HG03135 (cell line): ENCODE data around the gene FBLIM1.

ENCODE experiments used
- ATAC-seq: cut with Tn5 transposase; IDR thresholded peaks from one replicate; pipeline ENCODE4 v1.9.1; 2021; ENCODE audit warnings: mild to moderate bottlenecking, moderate library complexity; ENCODE audit not compliant: unreplicated experiment

The FBLIM1 gene

GRCh38 chr1:15747378-15747777 is 11.2 kb upstream of the FBLIM1 start:
- ATAC-seq: no peak

GRCh38 chr1:15748264-15748663 is 10.3 kb upstream of the FBLIM1 start:
- no peak for ATAC-seq

- ATAC-seq: no peak
Observed at GRCh38 chr1:15748690-15749398, 9.8 kb upstream of the FBLIM1 start.

GRCh38 chr1:15749399-15750291 is 8.9 kb upstream of the FBLIM1 start:
- no peak for ATAC-seq

- no peak for ATAC-seq
Observed at GRCh38 chr1:15750924-15751323, 7.7 kb upstream of the FBLIM1 start.

GRCh38 chr1:15751717-15752116 is 6.9 kb upstream of the FBLIM1 start:
- no peak for ATAC-seq

- no peak for ATAC-seq
Observed at GRCh38 chr1:15753776-15754175, 4.8 kb upstream of the FBLIM1 start.

- no peak for ATAC-seq
Observed at GRCh38 chr1:15755021-15755645, 3.5 kb upstream of the FBLIM1 start.

GRCh38 chr1:15755646-15756040 is 3.0 kb upstream of the FBLIM1 start:
- no peak for ATAC-seq

- no peak for ATAC-seq
Observed at GRCh38 chr1:15756143-15757015, 2.2 kb upstream of the FBLIM1 start.

GRCh38 chr1:15757016-15757543 is 1.5 kb upstream of the FBLIM1 start:
- no peak for ATAC-seq

- no peak for ATAC-seq
Observed at GRCh38 chr1:15757575-15758342, 836 bp upstream of the FBLIM1 start.

GRCh38 chr1:15758953-15759661 is 512 bp downstream of the FBLIM1 start:
- ATAC-seq: no peak

GRCh38 chr1:15760520-15761211 is 2.1 kb downstream of the FBLIM1 start:
- no peak for ATAC-seq

- ATAC-seq: no peak
Observed at GRCh38 chr1:15761366-15762128, 3.0 kb downstream of the FBLIM1 start.

- no peak for ATAC-seq
Observed at GRCh38 chr1:15762546-15762945, 4.0 kb downstream of the FBLIM1 start.

GRCh38 chr1:15764269-15764764 is 5.7 kb downstream of the FBLIM1 start:
- ATAC-seq: no peak

- no peak for ATAC-seq
Observed at GRCh38 chr1:15764890-15765289, 6.3 kb downstream of the FBLIM1 start.
